Measurements from ENCODE around the gene RALGAPA2. TPM values are rescaled to one million over a fixed set of nuclear protein-coding genes. Genes with fewer than 3 reads are reported as not detected.

Gene RALGAPA2
- total and polyA plus RNA-seq, 2 donors (not counting 3 experiments of a cell fraction or from before 2014, with no cell fraction given) = 10.0 to 46.8 TPM

- no TSS peak for BruUV-seq (replicated peaks)
- CTCF ChIA-PET = no interaction called here
- FAIRE-seq = peak; percentile 96
Observed at GRCh38 chr20:20412750-20413149, 299.7 kb downstream of the RALGAPA2 start.

More at GRCh38 chr20:20412750-20413149, 299.7 kb downstream of the RALGAPA2 start:
- intact Hi-C loops (cut with micrococcal nuclease) = loop anchor here (10.0 kb wide), 1 partner anchor 48 kb away; the partner anchor contains the start of gene INSM1
- POLR2A ChIA-PET = no interaction called here
- Histone ChIP-seq H3K4me3 (replicated peaks in 1 of 3; ENCODE audit: insufficient read depth in 1 of 3, low read depth in 1 of 3, low read length in 3 of 3) (no peak overlapping the region), H4K20me1 (replicated peaks; ENCODE audit: control insufficient read depth, extremely low read depth, insufficient read depth, low read length) (no peaks in the 10 kb centered on the region), H3K9ac (replicated peaks; ENCODE audit: extremely low read depth, insufficient read depth, low read length) (no peak overlapping the region), H3K27me3 (ENCODE audit: control insufficient read depth in 2 of 2, insufficient read depth in 2 of 2, low read length in 2 of 2) (no peaks in the 10 kb centered on the region), H3K9me1 (replicated peaks; ENCODE audit: control insufficient read depth, extremely low read depth, insufficient read depth, low read length) (no peaks in the 10 kb centered on the region), H3K79me2 (ENCODE audit: control insufficient read depth, insufficient read depth, low read length) (no peaks in the 10 kb centered on the region), H3K4me2 (ENCODE audit: insufficient read depth, low read length) (no peak overlapping the region), H3K9me3 (replicated peaks; ENCODE audit: control insufficient read depth, insufficient read depth, low read length) (no peaks in the 10 kb centered on the region), H3K4me1 (ENCODE audit: control insufficient read depth, extremely low read depth, insufficient read depth, low read length) (peaks cover 6% of the 10 kb centered on the region), H3K36me3 (ENCODE audit: control insufficient read depth in 2 of 2, extremely low read depth in 1 of 2, insufficient read depth in 2 of 2, low read length in 2 of 2) (peaks cover 0 to 4% of the 10 kb centered on the region in 2 experiments), H2AFZ (ENCODE audit: low read depth, low read length) (no peak overlapping the region), H3K27ac (ENCODE audit: insufficient read depth, low read depth, low read length) (no peak overlapping the region)
- dilution Hi-C loops (cut with MboI; ENCODE audit: extremely low pct_ligation_motif_present, low sequenced_read_pairs) = no loop called here
- TF ChIP-seq FOS (IDR thresholded peaks at IDR 0.05; ENCODE audit: borderline replicate concordance, insufficient read depth, low read length) = peak; percentile 50
- TF ChIP-seq POLR2AphosphoS5 (IDR thresholded peaks at IDR 0.05; ENCODE audit: insufficient read depth, low read depth, low read length) = no peak
- TF ChIP-seq MAX (IDR thresholded peaks at IDR 0.05; ENCODE audit: insufficient read depth, insufficient read length) = no peak
- no peak for TF ChIP-seq EZH2 (IDR thresholded peaks at IDR 0.05; ENCODE audit: borderline replicate concordance, low read depth, low read length, severe bottlenecking)
- TF ChIP-seq JUN (IDR thresholded peaks at IDR 0.05; ENCODE audit: borderline replicate concordance, insufficient read depth, insufficient read length, low read depth) = peak; percentile 70
- no peak for TF ChIP-seq POLR2A (IDR thresholded peaks at IDR 0.05; ENCODE audit: low read depth, low read length)
- no peak for TF ChIP-seq MYC (IDR thresholded peaks at IDR 0.05; ENCODE audit: low read depth, low read length)
- TF ChIP-seq CTCF (IDR thresholded peaks at IDR 0.05; ENCODE audit: extremely low read depth in 1 of 2, insufficient read depth in 1 of 2, low read depth in 1 of 2, low read length in 2 of 2) = no peak
- TF ChIP-seq GATA2 (IDR thresholded peaks at IDR 0.05; ENCODE audit: insufficient read depth, insufficient read length, low read depth, low read length) = no peak
- DNase-seq (ENCODE audit: low read depth, low spot score) = peak; percentile 82

Data from endothelial cell of umbilical vein (primary cell).